H1 (cell line): ENCODE results near the gene AGAP1. TPM values are rescaled to one million over a fixed set of nuclear protein-coding genes. Genes with fewer than 3 reads are reported as not detected.

Experiments
- polyA plus RNA-seq, 7 experiments: library from polyadenylated mRNA; depleted of rRNA in 3 of 7; stranded (reverse) in 5 of 7; unstranded in 2 of 7; fragments of >200 nt in 5 of 7; fragments of 200-250 nt in 2 of 7; gene quantifications; 1 replicate in 5 of 7; 2 replicates in 1 of 7; 4 replicates in 1 of 7; pipeline versions ENCODE4 v1.2.1 to v1.2.3, GENCODE V29; 2011 to 2013; ENCODE audit warnings: missing spikeins in 2 of 7, mixed read lengths in 2 of 7
- total RNA-seq: library from RNA; stranded (reverse); fragmentation: NEBNext Ultra II Directional; extraction: Animal tissue kit (Norgen Biotek cat#: 25700); gene quantifications from 2 replicates; pipeline ENCODE4 v1.2.1, GENCODE V29; 2021
- TF ChIP-seq, protein P1 (sequence below): IDR thresholded peaks from 2 replicates; pipeline ENCODE4 v1.6.1; 2012; ENCODE audit warnings: low read length, inconsistent platforms

Gene AGAP1
- total and polyA plus RNA-seq, 2 of the 8 experiments (the other 6 are each of a cell fraction or from before 2014, with no cell fraction given): 18.1 to 39.4 TPM

GRCh38 chr2:236124182-236124893 lies 630.5 kb downstream of the AGAP1 start (continued):
- TF ChIP-seq, protein P1, sequence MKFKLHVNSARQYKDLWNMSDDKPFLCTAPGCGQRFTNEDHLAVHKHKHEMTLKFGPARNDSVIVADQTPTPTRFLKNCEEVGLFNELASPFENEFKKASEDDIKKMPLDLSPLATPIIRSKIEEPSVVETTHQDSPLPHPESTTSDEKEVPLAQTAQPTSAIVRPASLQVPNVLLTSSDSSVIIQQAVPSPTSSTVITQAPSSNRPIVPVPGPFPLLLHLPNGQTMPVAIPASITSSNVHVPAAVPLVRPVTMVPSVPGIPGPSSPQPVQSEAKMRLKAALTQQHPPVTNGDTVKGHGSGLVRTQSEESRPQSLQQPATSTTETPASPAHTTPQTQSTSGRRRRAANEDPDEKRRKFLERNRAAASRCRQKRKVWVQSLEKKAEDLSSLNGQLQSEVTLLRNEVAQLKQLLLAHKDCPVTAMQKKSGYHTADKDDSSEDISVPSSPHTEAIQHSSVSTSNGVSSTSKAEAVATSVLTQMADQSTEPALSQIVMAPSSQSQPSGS: no peak
- TF ChIP-seq, all 59 proteins: peak for 0
